HG03558 (cell line): Measurements from ENCODE around the gene ZKSCAN1.
A peak's percentile ranks its signal among the peaks of the same experiment; 100 is the strongest.

ENCODE experiments used
- ATAC-seq: cut with Tn5 transposase; IDR thresholded peaks from one replicate; pipeline ENCODE4 v1.9.1; 2021; ENCODE audit warnings: moderate number of reproducible peaks; ENCODE audit not compliant: unreplicated experiment; ENCODE audit errors: extremely low read depth

ZKSCAN1 gene

GRCh38 chr7:100074841-100075240 is 59.4 kb downstream of the ZKSCAN1 start:
- no peak for ATAC-seq

- ATAC-seq, result no peak
These were observed 60.0 kb downstream of the ZKSCAN1 start for GRCh38 chr7:100075418-100075817.

GRCh38 chr7:100077205-100077604 is 61.8 kb downstream of the ZKSCAN1 start:
- ATAC-seq, result no peak

GRCh38 chr7:100079024-100079560 is 63.7 kb downstream of the ZKSCAN1 start:
- ATAC-seq, result no peak

- ATAC-seq, result no peak
These were observed 65.6 kb downstream of the ZKSCAN1 start for GRCh38 chr7:100080907-100081534.

- peak; percentile 65 for ATAC-seq
These were observed 66.2 kb downstream of the ZKSCAN1 start, which contains the start of gene ZNF3 for GRCh38 chr7:100081535-100082102. Gene ZNF3 (minus strand): TSS chr7:100081723. CDS start chr7:100077357, 4,366 bp downstream.

- ATAC-seq, result no peak
These were observed 67.6 kb downstream of the ZKSCAN1 start for GRCh38 chr7:100082978-100083377.

GRCh38 chr7:100085515-100085914 is 70.1 kb downstream of the ZKSCAN1 start:
- ATAC-seq, result no peak

GRCh38 chr7:100087055-100087750 is 71.8 kb downstream of the ZKSCAN1 start:
- no peak for ATAC-seq

GRCh38 chr7:100088095-100088620 is 72.8 kb downstream of the ZKSCAN1 start:
- ATAC-seq, result no peak

GRCh38 chr7:100088621-100089457 is 73.4 kb downstream of the ZKSCAN1 start, which contains the start of gene COPS6:
Gene COPS6 (plus strand): TSS chr7:100088969. CDS start chr7:100088991, 22 bp downstream.
- ATAC-seq, result no peak

- no peak for ATAC-seq
These were observed 74.2 kb downstream of the ZKSCAN1 start for GRCh38 chr7:100089458-100090196.

- no peak for ATAC-seq
These were observed 75.4 kb downstream of the ZKSCAN1 start for GRCh38 chr7:100090527-100091410.
